HepG2 (cell line): Measurements from ENCODE around the gene CIAO2B. TPM values are rescaled to one million over a fixed set of nuclear protein-coding genes. Genes with fewer than 3 reads are reported as not detected.

Experiments used
- AGO1 ChIP-seq: fragments of 200-400 bp; formaldehyde crosslinking; IDR thresholded peaks from 2 replicates; pipeline ENCODE4 v1.6.1; 2017; ENCODE audit warnings: mild to moderate bottlenecking, low read depth, low read length, moderate library complexity; ENCODE audit not compliant: poor library complexity, severe bottlenecking
- ATRX ChIP-seq: sonication (generic); formaldehyde crosslinking; IDR thresholded peaks from 2 replicates; pipeline ENCODE4 v1.4.0; 2020; ENCODE audit warnings: missing genetic modification reagents, borderline replicate concordance
- CC2D1A ChIP-seq: sonication (generic); formaldehyde crosslinking; IDR thresholded peaks from 2 replicates; pipeline ENCODE4 v1.8.1; 2023; ENCODE audit warnings: mild to moderate bottlenecking, missing genetic modification reagents
- ESRRA ChIP-seq: sonication (generic); formaldehyde crosslinking; IDR thresholded peaks from 2 replicates; pipeline ENCODE4 v1.5.1; 2020; ENCODE audit warnings: mild to moderate bottlenecking, low read depth, missing genetic modification reagents
- GLI4 ChIP-seq: sonication (generic); formaldehyde crosslinking; IDR thresholded peaks from 2 replicates; pipeline ENCODE4 v1.5.1; 2020; ENCODE audit warnings: missing genetic modification reagents, mild to moderate bottlenecking, moderate library complexity, borderline replicate concordance
- HNF4A ChIP-seq: sonication (generic); formaldehyde crosslinking; IDR thresholded peaks from 2 replicates; pipeline ENCODE4 v1.4.0; 2020; ENCODE audit warnings: missing genetic modification reagents
- ISX ChIP-seq: sonication (generic); formaldehyde crosslinking; conservative IDR thresholded peaks from 2 replicates; pipeline ENCODE4 v1.5.0; 2020; ENCODE audit warnings: missing genetic modification reagents
- KLF12 ChIP-seq: sonication (generic); formaldehyde crosslinking; IDR thresholded peaks from 2 replicates; pipeline ENCODE4 v1.4.0; 2020; ENCODE audit warnings: missing genetic modification reagents, borderline replicate concordance
- KMT2B ChIP-seq: IDR thresholded peaks from 2 replicates; pipeline ENCODE4 v1.6.1; 2016; ENCODE audit warnings: missing genetic modification reagents, missing compliant biosample characterization
- MAFF ChIP-seq: IDR thresholded peaks from 2 replicates; pipeline ENCODE4 v1.6.1; 2011; ENCODE audit warnings: low read depth, low read length, improper control_type of control experiment
- MTA1 ChIP-seq: sonication (generic); formaldehyde crosslinking; IDR thresholded peaks from 2 replicates; pipeline ENCODE4 v1.4.0; 2020; ENCODE audit warnings: missing genetic modification reagents, mild to moderate bottlenecking, borderline replicate concordance
- NFIB ChIP-seq: sonication (generic); formaldehyde crosslinking; IDR thresholded peaks from 2 replicates; pipeline ENCODE4 v1.9.0; 2021; ENCODE audit warnings: missing genetic modification reagents, mild to moderate bottlenecking, borderline replicate concordance
- NR0B2 ChIP-seq: sonication (generic); formaldehyde crosslinking; IDR thresholded peaks from 2 replicates; pipeline ENCODE4 v1.4.0; 2020; ENCODE audit warnings: mild to moderate bottlenecking, missing genetic modification reagents
- NR1H2 ChIP-seq: sonication (generic); formaldehyde crosslinking; IDR thresholded peaks from 2 replicates; pipeline ENCODE4 v1.8.1; 2022; ENCODE audit warnings: low read depth, missing genetic modification reagents, borderline replicate concordance
- PBX3 ChIP-seq: sonication (generic); formaldehyde crosslinking; IDR thresholded peaks from 2 replicates; pipeline ENCODE4 v1.8.1; 2023; ENCODE audit warnings: missing genetic modification reagents, inconsistent platforms, borderline replicate concordance
- PHF8 ChIP-seq: sonication (generic); formaldehyde crosslinking; IDR thresholded peaks from 2 replicates; pipeline ENCODE4 v1.5.0; 2020; ENCODE audit warnings: missing genetic modification reagents
- RNF219 ChIP-seq: sonication (generic); formaldehyde crosslinking; IDR thresholded peaks from 2 replicates; pipeline ENCODE4 v1.5.0; 2020; ENCODE audit warnings: mild to moderate bottlenecking, missing genetic modification reagents
- SAFB2 ChIP-seq: sonication (generic); formaldehyde crosslinking; IDR thresholded peaks from 2 replicates; pipeline ENCODE4 v1.5.1; 2020; ENCODE audit warnings: missing genetic modification reagents, low read depth, mild to moderate bottlenecking, borderline replicate concordance
- SUZ12 ChIP-seq: fragments of 150-350 bp; IDR thresholded peaks from 2 replicates; pipeline ENCODE4 v1.6.1; 2014; ENCODE audit warnings: low read depth, low read length
- TEAD3 ChIP-seq: optimal IDR thresholded peaks from 2 replicates; pipeline ENCODE3; 2016; ENCODE audit warnings: borderline replicate concordance
- ZEB1 ChIP-seq: IDR thresholded peaks from 2 replicates; pipeline ENCODE4 v1.6.1; 2012; ENCODE audit warnings: mild to moderate bottlenecking, low read depth, inconsistent platforms; ENCODE audit not compliant: insufficient replicate concordance
- ZFP91 ChIP-seq: sonication (generic); formaldehyde crosslinking; IDR thresholded peaks from 2 replicates; pipeline ENCODE4 v1.9.0; 2022; ENCODE audit warnings: missing genetic modification reagents, mild to moderate bottlenecking, borderline replicate concordance
- ZNF496 ChIP-seq: sonication (generic); formaldehyde crosslinking; IDR thresholded peaks from 2 replicates; pipeline ENCODE4 v1.8.1; 2023; ENCODE audit warnings: mild to moderate bottlenecking, moderate library complexity, missing genetic modification reagents; ENCODE audit not compliant: insufficient replicate concordance
- ZNF839 ChIP-seq: sonication (generic); formaldehyde crosslinking; IDR thresholded peaks from 2 replicates; pipeline ENCODE4 v1.4.0; 2020; ENCODE audit warnings: missing genetic modification reagents, mild to moderate bottlenecking, borderline replicate concordance
- ZNF878 ChIP-seq: sonication (generic); formaldehyde crosslinking; IDR thresholded peaks from 2 replicates; pipeline ENCODE4 v1.8.1; 2023; ENCODE audit warnings: mild to moderate bottlenecking, missing genetic modification reagents, moderate library complexity
- polyA plus RNA-seq, 8 experiments: library from polyadenylated mRNA; depleted of rRNA in 3 of 8; stranded (reverse) in 7 of 8; unstranded in 1 of 8; fragments of >200 nt; fragmentation: Illumina TruSeq in 4 of 8; extraction: Trizol in 4 of 8; gene quantifications; 2 replicates each; pipeline versions ENCODE4 v1.2.1 to v1.2.3, GENCODE V29; 2011 to 2016; ENCODE audit warnings: low read depth in 4 of 8, missing spikeins in 1 of 8, mixed read lengths in 1 of 8; ENCODE audit not compliant: insufficient read depth in 1 of 8
- total RNA-seq, 5 experiments: library from RNA; depleted of rRNA; stranded (reverse); fragments of >200 nt; fragmentation: Illumina TruSeq; extraction: Trizol; gene quantifications; 2 replicates each; pipeline ENCODE4 v1.2.3, GENCODE V29; 2016; ENCODE audit warnings: low read depth in 1 of 5

The CIAO2B gene
- total and polyA plus RNA-seq, 2 of the 13 experiments (the other 11 are each of a cell fraction or from before 2014, with no cell fraction given) = 157 to 293 TPM

- TF ChIP-seq KLF12 (CRISPR knock-in tag) = peak; percentile 70; the same call in 1 of the 2 replicates
- no peak for TF ChIP-seq TEAD3 (CRISPR knock-in tag)
- no peak for TF ChIP-seq NR1H2 (CRISPR knock-in tag)
- TF ChIP-seq ESRRA (CRISPR knock-in tag) = no peak
- TF ChIP-seq NFIB = no peak
- TF ChIP-seq ISX = no peak
- no peak; the same call in 1 of the 2 replicates for TF ChIP-seq PHF8 (CRISPR knock-in tag)
- TF ChIP-seq AGO1 = no peak
- TF ChIP-seq CC2D1A (CRISPR knock-in tag) = no peak
- TF ChIP-seq GLI4 (CRISPR knock-in tag) = no peak
- TF ChIP-seq SUZ12 = no peak
- TF ChIP-seq ZNF496 (CRISPR knock-in tag) = no peak
- no peak for TF ChIP-seq ZEB1
- no peak for TF ChIP-seq SAFB2
- TF ChIP-seq ZFP91 (CRISPR knock-in tag) = no peak
- no peak for TF ChIP-seq NR0B2 (CRISPR knock-in tag)
- no peak for TF ChIP-seq MTA1 (CRISPR knock-in tag)
- no peak for TF ChIP-seq ATRX (CRISPR knock-in tag)
- no peak for TF ChIP-seq MAFF
- TF ChIP-seq KMT2B (CRISPR knock-in tag) = no peak
- no peak for TF ChIP-seq ZNF839 (CRISPR knock-in tag)
- no peak for TF ChIP-seq HNF4A (CRISPR knock-in tag)
- no peak for TF ChIP-seq PBX3 (CRISPR knock-in tag)
- no peak for TF ChIP-seq ZNF878 (CRISPR knock-in tag)
- no peak for TF ChIP-seq RNF219
These were observed 9.5 kb downstream of the CIAO2B start (continued) for GRCh38 chr16:66924527-66925321.
